Measurements from ENCODE around the gene MMD. TPM values are rescaled to one million over a fixed set of nuclear protein-coding genes. Genes with fewer than 3 reads are reported as not detected.

The MMD gene
- total and polyA plus RNA-seq, 2 of the 13 experiments (the other 11 are each of a cell fraction or from before 2014, with no cell fraction given) = 121 to 225 TPM

GRCh38 chr17:55421179-55421934 lies at the start of gene MMD (continued):
- TF ChIP-seq CEBPZ (IDR thresholded peaks at IDR 0.05; ENCODE audit: low read length) (no peak), NAIF1 (CRISPR knock-in tag; IDR thresholded peaks at IDR 0.05; ENCODE audit: borderline replicate concordance) (peak; percentile 67; the same call in 1 of the 2 replicates), NR3C1 (CRISPR knock-in tag; IDR thresholded peaks at IDR 0.05) (no peak), ZFP62 (CRISPR knock-in tag; IDR thresholded peaks at IDR 0.05) (no peak), SMAD1 (CRISPR knock-in tag; IDR thresholded peaks at IDR 0.05; ENCODE audit: borderline replicate concordance, low read depth) (peak; percentile 58; the same call in 1 of the 2 replicates), PCBP1 (IDR thresholded peaks at IDR 0.05; ENCODE audit: borderline replicate concordance, low read depth, low read length) (0 out of 2 replicates have a peak, but pooled peaks have one; percentile 90), SATB2 (CRISPR knock-in tag; IDR thresholded peaks at IDR 0.05) (no peak), ZBTB2 (CRISPR knock-in tag; IDR thresholded peaks at IDR 0.05; ENCODE audit: low read depth) (peak; percentile 90), ZNF761 (CRISPR knock-in tag; conservative IDR thresholded peaks at IDR 0.05) (no peak), ZNF24 (IDR thresholded peaks at IDR 0.05) (no peak), ZNF205 (CRISPR knock-in tag; IDR thresholded peaks at IDR 0.05) (no peak), PHF8 (CRISPR knock-in tag; IDR thresholded peaks at IDR 0.05) (peak; percentile 81), MTA3 (CRISPR knock-in tag; IDR thresholded peaks at IDR 0.05) (no peak), SRSF1 (optimal IDR thresholded peaks at IDR 0.05; ENCODE audit: low read depth, low read length) (peak; percentile 72), THAP7 (CRISPR knock-in tag; IDR thresholded peaks at IDR 0.05) (no peak), TGIF2 (CRISPR knock-in tag; IDR thresholded peaks at IDR 0.05) (no peak)
- TF ChIP-seq, protein P1, sequence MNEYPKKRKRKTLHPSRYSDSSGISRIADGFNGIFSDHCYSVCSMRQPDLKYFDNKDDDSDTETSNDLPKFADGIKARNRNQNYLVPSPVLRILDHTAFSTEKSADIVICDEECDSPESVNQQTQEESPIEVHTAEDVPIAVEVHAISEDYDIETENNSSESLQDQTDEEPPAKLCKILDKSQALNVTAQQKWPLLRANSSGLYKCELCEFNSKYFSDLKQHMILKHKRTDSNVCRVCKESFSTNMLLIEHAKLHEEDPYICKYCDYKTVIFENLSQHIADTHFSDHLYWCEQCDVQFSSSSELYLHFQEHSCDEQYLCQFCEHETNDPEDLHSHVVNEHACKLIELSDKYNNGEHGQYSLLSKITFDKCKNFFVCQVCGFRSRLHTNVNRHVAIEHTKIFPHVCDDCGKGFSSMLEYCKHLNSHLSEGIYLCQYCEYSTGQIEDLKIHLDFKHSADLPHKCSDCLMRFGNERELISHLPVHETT (CRISPR knock-in tag; conservative IDR thresholded peaks at IDR 0.05) = no peak
- TF ChIP-seq, protein P2, sequence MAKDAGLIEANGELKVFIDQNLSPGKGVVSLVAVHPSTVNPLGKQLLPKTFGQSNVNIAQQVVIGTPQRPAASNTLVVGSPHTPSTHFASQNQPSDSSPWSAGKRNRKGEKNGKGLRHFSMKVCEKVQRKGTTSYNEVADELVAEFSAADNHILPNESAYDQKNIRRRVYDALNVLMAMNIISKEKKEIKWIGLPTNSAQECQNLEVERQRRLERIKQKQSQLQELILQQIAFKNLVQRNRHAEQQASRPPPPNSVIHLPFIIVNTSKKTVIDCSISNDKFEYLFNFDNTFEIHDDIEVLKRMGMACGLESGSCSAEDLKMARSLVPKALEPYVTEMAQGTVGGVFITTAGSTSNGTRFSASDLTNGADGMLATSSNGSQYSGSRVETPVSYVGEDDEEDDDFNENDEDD (CRISPR knock-in tag; IDR thresholded peaks at IDR 0.05; ENCODE audit: borderline replicate concordance) = no peak
- TF ChIP-seq, protein P3, sequence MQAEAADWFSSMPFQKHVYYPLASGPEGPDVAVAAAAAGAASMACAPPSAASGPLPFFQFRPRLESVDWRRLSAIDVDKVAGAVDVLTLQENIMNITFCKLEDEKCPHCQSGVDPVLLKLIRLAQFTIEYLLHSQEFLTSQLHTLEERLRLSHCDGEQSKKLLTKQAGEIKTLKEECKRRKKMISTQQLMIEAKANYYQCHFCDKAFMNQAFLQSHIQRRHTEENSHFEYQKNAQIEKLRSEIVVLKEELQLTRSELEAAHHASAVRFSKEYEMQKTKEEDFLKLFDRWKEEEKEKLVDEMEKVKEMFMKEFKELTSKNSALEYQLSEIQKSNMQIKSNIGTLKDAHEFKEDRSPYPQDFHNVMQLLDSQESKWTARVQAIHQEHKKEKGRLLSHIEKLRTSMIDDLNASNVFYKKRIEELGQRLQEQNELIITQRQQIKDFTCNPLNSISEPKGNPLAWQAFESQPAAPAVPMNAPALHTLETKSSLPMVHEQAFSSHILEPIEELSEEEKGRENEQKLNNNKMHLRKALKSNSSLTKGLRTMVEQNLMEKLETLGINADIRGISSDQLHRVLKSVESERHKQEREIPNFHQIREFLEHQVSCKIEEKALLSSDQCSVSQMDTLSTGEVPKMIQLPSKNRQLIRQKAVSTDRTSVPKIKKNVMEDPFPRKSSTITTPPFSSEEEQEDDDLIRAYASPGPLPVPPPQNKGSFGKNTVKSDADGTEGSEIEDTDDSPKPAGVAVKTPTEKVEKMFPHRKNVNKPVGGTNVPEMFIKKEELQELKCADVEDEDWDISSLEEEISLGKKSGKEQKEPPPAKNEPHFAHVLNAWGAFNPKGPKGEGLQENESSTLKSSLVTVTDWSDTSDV (CRISPR knock-in tag; IDR thresholded peaks at IDR 0.05) = 0 out of 2 replicates have a peak, but pooled peaks have one; percentile 88
